NCI-H2107 treated with DMSO at 0.1 percent for 48 hours (cell line): ENCODE data around the gene TES.
A peak's percentile ranks its signal among the peaks of the same experiment; 100 is the strongest.
"Not testable (repeated sequence)": the region's sequence is repeated elsewhere in the genome, so short reads cannot be mapped to it uniquely, and the experiment has no call there.

Experiments used
- DNase-seq: peaks from one replicate; lab custom pipeline; 2025; ENCODE audit not compliant: unreplicated experiment; lab: John Stamatoyannopoulos, UW

The TES gene

GRCh38 chr7:116210345-116211005, at the start of gene TES:
TSS of gene TES (plus strand) at chr7:116210539. CDS start at chr7:116210708, 169 bp downstream.
- peak; percentile 33 for DNase-seq

- no peak for DNase-seq
Measured at GRCh38 chr7:116161728-116162127, 48.6 kb upstream of the TES start.

- no peak for DNase-seq
Measured at GRCh38 chr7:116162254-116162653, 48.1 kb upstream of the TES start.

- DNase-seq: no peak
Measured at GRCh38 chr7:116162992-116163391, 47.3 kb upstream of the TES start.

- DNase-seq: no peak
Measured at GRCh38 chr7:116164552-116165306, 45.6 kb upstream of the TES start.

- DNase-seq: no peak
Measured at GRCh38 chr7:116165717-116166116, 44.6 kb upstream of the TES start.

- DNase-seq: no peak
Measured at GRCh38 chr7:116166156-116166555, 44.2 kb upstream of the TES start.

- DNase-seq: no peak
Measured at GRCh38 chr7:116167177-116167576, 43.2 kb upstream of the TES start.

- no peak for DNase-seq
Measured at GRCh38 chr7:116169060-116169459, 41.3 kb upstream of the TES start.

GRCh38 chr7:116170180-116170579, 40.2 kb upstream of the TES start:
- no peak for DNase-seq

- DNase-seq: no peak
Measured at GRCh38 chr7:116171094-116171493, 39.2 kb upstream of the TES start.

GRCh38 chr7:116172353-116172752, 38.0 kb upstream of the TES start:
- no peak for DNase-seq

GRCh38 chr7:116173051-116174028, 37.0 kb upstream of the TES start:
- DNase-seq: peak; percentile 29

- not testable (repeated sequence) for DNase-seq
Measured at GRCh38 chr7:116175095-116175494, 35.2 kb upstream of the TES start.

- no peak for DNase-seq
Measured at GRCh38 chr7:116176226-116176625, 34.1 kb upstream of the TES start.

- no peak for DNase-seq
Measured at GRCh38 chr7:116177009-116177408, 33.3 kb upstream of the TES start.

GRCh38 chr7:116180302-116180701, 30.0 kb upstream of the TES start:
- peak; percentile 39 for DNase-seq

GRCh38 chr7:116182023-116182422, 28.3 kb upstream of the TES start:
- DNase-seq: no peak

GRCh38 chr7:116185450-116185849, 24.9 kb upstream of the TES start:
- DNase-seq: no peak

GRCh38 chr7:116185956-116186355, 24.4 kb upstream of the TES start:
- DNase-seq: no peak

GRCh38 chr7:116187400-116187799, 22.9 kb upstream of the TES start:
- DNase-seq: no peak
